HFF-Myc (cell line): Measurements from ENCODE around the gene CD22.

ENCODE experiments used
- DNase-seq: peaks from one replicate; pipeline ENCODE4 v3.0.0-alpha.2; 2011; ENCODE audit warnings: low read depth; ENCODE audit errors: extremely low read depth
- H3K4me3 ChIP-seq: replicated peaks from 2 replicates; pipeline ENCODE4 v1.5.1; 2011; ENCODE audit warnings: low read depth, mild to moderate bottlenecking, control low read depth, low read length
- TF ChIP-seq, protein P1 (sequence below): IDR thresholded peaks from 2 replicates; pipeline ENCODE4 v1.5.1; 2012; ENCODE audit warnings: mild to moderate bottlenecking, low read depth, low read length, control low read depth; ENCODE audit errors: missing control alignments

Gene CD22

DNA sequence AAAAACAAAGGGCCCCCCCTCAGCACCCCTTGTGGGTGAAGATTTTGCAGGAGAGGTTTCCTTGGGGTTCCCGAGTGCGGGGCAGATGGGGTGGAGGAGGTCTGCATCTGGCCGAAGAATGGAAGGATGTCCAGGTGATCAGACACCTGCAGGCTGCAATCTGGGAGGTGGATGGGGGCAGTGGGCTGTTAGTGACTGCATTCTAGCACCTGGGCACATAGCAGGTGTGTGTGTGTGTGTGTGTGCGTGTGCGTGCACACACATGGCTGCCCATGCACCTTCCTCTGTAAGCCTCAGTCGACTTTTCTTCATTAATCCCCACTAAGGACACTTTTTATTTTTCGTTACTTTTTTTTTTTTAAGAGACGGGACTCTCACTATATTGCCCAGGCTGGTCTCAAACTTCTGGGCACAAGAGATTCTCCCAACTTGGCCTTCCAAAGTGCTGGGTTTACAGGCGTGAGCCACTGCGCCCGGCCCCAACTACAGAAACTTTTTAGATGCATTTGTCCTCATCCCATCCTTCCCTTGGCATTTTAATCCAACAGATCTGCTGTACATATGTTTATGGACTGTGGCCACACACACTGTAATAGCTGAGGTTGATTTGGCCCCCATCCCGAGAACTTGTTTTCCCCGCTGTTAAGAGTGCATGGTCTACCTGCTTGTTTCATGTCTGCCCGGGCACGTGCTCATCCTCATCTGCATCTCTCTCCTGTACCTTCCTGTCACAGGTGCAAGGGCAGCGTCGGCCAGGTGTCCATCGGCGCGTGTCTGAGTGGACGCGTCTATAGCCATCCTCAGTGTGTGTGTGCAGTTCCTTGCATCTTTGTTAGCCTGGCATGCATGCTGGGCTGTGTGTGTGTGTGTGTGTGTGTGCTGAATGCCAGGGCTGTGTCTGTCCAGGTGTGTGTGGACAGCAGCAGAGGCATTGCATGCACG is 36.3 kb upstream of the CD22 start:
- H3K4me3 ChIP-seq = no peak overlapping the region
- TF ChIP-seq, protein P1, sequence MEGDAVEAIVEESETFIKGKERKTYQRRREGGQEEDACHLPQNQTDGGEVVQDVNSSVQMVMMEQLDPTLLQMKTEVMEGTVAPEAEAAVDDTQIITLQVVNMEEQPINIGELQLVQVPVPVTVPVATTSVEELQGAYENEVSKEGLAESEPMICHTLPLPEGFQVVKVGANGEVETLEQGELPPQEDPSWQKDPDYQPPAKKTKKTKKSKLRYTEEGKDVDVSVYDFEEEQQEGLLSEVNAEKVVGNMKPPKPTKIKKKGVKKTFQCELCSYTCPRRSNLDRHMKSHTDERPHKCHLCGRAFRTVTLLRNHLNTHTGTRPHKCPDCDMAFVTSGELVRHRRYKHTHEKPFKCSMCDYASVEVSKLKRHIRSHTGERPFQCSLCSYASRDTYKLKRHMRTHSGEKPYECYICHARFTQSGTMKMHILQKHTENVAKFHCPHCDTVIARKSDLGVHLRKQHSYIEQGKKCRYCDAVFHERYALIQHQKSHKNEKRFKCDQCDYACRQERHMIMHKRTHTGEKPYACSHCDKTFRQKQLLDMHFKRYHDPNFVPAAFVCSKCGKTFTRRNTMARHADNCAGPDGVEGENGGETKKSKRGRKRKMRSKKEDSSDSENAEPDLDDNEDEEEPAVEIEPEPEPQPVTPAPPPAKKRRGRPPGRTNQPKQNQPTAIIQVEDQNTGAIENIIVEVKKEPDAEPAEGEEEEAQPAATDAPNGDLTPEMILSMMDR = no peak
- no peak for DNase-seq

- no peak overlapping the region for H3K4me3 ChIP-seq
- DNase-seq = no peak
- TF ChIP-seq, protein P1 = no peak
These were observed 35.6 kb upstream of the CD22 start for GRCh38 chr19:35293363-35293739.

- no peak for DNase-seq
- no peak overlapping the region for H3K4me3 ChIP-seq
- TF ChIP-seq, protein P1 = no peak
These were observed 35.2 kb upstream of the CD22 start for GRCh38 chr19:35293808-35294207.

DNA sequence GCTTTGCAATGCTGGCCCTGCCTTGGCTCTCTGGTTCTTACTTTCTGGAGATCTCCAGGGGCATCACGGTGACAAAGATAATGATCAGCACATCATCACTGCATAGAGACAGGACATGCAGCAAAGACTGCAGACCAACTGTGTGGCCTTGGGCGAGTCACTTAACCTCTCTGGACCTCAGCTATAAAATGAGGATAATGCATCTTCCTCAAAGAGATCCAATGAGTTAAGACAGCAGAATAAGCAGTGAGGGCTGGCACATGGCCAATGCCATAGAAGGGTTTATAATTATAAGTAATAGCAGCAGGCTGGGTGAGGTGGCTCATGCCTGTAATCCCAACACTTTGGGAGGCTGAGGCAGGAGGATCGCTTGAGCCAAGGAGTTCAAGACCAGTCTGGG is 34.7 kb upstream of the CD22 start:
- no peak for DNase-seq
- H3K4me3 ChIP-seq = no peak overlapping the region
- TF ChIP-seq, protein P1 = no peak

GRCh38 chr19:35294859-35295791 is 33.9 kb upstream of the CD22 start:
- TF ChIP-seq, protein P1 = no peak
- H3K4me3 ChIP-seq = no peak overlapping the region
- DNase-seq = no peak

DNA sequence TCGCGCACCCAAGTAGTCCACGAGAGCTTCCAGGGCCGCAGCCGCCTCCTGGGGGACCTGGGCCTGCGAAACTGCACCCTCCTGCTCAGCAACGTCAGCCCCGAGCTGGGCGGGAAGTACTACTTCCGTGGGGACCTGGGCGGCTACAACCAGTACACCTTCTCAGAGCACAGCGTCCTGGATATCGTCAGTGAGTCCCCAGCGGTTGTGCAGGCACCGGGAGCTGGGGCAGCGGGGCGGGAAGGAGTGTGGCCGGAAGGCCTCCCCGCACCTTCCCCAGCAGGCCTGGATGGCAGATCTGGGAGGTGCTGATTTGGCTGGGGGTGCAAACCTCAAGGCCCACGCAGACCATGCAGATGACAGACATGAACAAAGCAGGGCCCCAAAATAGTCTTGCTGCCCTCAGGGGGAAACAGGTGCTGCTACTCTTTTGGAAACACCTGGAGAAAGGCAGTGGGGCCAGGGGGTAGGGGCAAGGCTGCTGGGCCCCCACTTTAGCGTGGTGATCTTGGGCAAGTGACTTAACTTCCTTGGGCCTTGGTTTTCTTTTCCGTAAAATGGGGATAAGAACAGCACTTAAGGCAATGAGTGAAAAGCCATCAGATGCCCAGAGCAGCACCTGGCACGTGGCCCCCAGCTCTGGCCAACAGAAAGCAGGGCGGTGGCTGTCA is 33.1 kb upstream of the CD22 start:
- H3K4me3 ChIP-seq = no peak overlapping the region
- DNase-seq = no peak
- TF ChIP-seq, protein P1 = no peak
